ENCODE measurements around the gene CRYGC.

The CRYGC gene

DNA sequence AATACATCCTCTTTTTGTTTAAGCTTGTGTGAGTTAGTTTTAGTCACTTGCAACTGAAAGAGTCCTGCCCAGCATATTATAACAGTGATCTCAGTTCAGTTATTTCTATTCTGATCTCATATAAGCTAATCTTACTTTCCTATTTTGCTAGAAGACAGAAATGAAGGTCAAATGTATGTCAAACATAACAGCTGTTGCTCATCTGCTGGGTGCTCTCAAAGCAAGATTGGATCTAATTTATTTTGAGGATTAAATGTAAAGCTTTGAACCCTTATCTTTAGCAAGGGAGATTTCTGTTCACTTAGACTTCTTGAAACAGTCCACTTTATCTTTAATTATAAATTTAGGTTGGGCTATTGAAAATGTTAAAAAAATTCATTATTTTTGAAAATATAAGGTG lies 36.5 kb downstream of the CRYGC start:
- no peak for DNase-seq (ENCODE audit: low read depth)

GRCh38 chr2:208092093-208092832 lies 37.4 kb downstream of the CRYGC start:
- no peak for DNase-seq (ENCODE audit: low read depth)

GRCh38 chr2:208090420-208090819 lies 39.2 kb downstream of the CRYGC start:
- no peak for DNase-seq (ENCODE audit: low read depth)

GRCh38 chr2:208086029-208086428 lies 43.6 kb downstream of the CRYGC start:
- no peak for DNase-seq (ENCODE audit: low read depth)

DNA sequence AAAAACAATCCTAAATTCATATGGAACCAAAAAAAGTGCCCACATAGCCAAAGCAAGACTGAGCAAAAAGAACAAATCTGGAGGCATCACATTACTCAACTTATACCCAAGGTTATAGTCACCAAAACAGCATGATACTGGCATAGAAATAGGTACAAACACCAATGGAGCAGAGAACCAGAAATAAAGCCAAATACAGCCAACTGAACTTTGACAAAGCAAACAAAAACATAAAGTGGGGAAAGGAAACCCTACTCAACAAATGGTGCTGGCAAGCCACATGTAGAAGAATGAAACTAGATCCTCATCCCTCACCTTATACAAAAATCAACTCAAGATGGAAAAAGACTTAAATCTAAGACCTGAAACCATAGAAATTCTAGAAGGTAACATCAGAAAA lies 45.8 kb downstream of the CRYGC start:
- DNase-seq (ENCODE audit: low read depth) = no peak

Data from non-pigmented ciliary epithelial cell (primary cell).